ENCODE results near the gene DFFA. TPM values are rescaled to one million over a fixed set of nuclear protein-coding genes. Genes with fewer than 3 reads are reported as not detected.

Gene DFFA
- 10 to 100 TPM; 76.7 to 81.8 TPM for total RNA-seq

- H3K36me3 Mint-ChIP-seq (ENCODE audit: low read depth), result peaks cover 21% of the 10 kb centered on the region
- intact Hi-C loops (cut with micrococcal nuclease), result no loop called here
- DNase-seq, result peak; percentile 98
- no peaks in the 10 kb centered on the region for H3K27me3 Mint-ChIP-seq
- ATAC-seq, result peak; percentile 78
- peak within 1 kb of the TSS; percentile 96 for H3K27ac Mint-ChIP-seq
- CTCF ChIA-PET, result interaction anchor here (0.6 to 1.3 kb wide), 4 partner anchors 21 to 36 kb away, joined by 3 to 4 read pairs (median 4); no protein-coding TSS in a partner anchor
- POLR2A ChIA-PET, result interaction anchor here (0.7 to 0.9 kb wide), 3 partner anchors 9 to 38 kb away, joined by 3 read pairs; no protein-coding TSS in a partner anchor
- H3K9me3 Mint-ChIP-seq, result no peaks in the 10 kb centered on the region
- H3K4me1 Mint-ChIP-seq (ENCODE audit: low read depth), result peaks cover 43% of the 10 kb centered on the region
- H3K4me3 Mint-ChIP-seq, result peak within 1 kb of the TSS; percentile 97
- TF ChIP-seq, protein P1, sequence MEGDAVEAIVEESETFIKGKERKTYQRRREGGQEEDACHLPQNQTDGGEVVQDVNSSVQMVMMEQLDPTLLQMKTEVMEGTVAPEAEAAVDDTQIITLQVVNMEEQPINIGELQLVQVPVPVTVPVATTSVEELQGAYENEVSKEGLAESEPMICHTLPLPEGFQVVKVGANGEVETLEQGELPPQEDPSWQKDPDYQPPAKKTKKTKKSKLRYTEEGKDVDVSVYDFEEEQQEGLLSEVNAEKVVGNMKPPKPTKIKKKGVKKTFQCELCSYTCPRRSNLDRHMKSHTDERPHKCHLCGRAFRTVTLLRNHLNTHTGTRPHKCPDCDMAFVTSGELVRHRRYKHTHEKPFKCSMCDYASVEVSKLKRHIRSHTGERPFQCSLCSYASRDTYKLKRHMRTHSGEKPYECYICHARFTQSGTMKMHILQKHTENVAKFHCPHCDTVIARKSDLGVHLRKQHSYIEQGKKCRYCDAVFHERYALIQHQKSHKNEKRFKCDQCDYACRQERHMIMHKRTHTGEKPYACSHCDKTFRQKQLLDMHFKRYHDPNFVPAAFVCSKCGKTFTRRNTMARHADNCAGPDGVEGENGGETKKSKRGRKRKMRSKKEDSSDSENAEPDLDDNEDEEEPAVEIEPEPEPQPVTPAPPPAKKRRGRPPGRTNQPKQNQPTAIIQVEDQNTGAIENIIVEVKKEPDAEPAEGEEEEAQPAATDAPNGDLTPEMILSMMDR (IDR thresholded peaks at IDR 0.05), result no peak
Observed at GRCh38 chr1:10472220-10473144, at the start of gene DFFA. Gene DFFA, minus strand, starts transcription at chr1:10472529. Its CDS starts 71 bp downstream, at chr1:10472458.

GRCh38 chr1:10521537-10522157 is 49.3 kb upstream of the DFFA start:
- H3K27ac Mint-ChIP-seq, result peak overlapping the region; percentile 52
- TF ChIP-seq, protein P1 (IDR thresholded peaks at IDR 0.05), result no peak
- ChIA-PET POLR2A (interaction anchor here (1.9 kb wide), 1 partner anchor 10 kb away, joined by 9 read pairs; no protein-coding TSS in a partner anchor), CTCF (interaction anchor here (1.2 to 2.4 kb wide), 3 partner anchors 9 to 15 kb away, joined by 4 to 8 read pairs (median 4); no protein-coding TSS in a partner anchor)
- H3K27me3 Mint-ChIP-seq, result no peaks in the 10 kb centered on the region
- H3K4me3 Mint-ChIP-seq, result no peak overlapping the region
- peaks cover 4% of the 10 kb centered on the region for H3K36me3 Mint-ChIP-seq (ENCODE audit: low read depth)
- intact Hi-C loops (cut with micrococcal nuclease), result no loop called here
- ATAC-seq (peak; percentile 38), DNase-seq (no peak)
- H3K9me3 Mint-ChIP-seq, result no peaks in the 10 kb centered on the region
- H3K4me1 Mint-ChIP-seq (ENCODE audit: low read depth), result peaks cover 55% of the 10 kb centered on the region

DNA sequence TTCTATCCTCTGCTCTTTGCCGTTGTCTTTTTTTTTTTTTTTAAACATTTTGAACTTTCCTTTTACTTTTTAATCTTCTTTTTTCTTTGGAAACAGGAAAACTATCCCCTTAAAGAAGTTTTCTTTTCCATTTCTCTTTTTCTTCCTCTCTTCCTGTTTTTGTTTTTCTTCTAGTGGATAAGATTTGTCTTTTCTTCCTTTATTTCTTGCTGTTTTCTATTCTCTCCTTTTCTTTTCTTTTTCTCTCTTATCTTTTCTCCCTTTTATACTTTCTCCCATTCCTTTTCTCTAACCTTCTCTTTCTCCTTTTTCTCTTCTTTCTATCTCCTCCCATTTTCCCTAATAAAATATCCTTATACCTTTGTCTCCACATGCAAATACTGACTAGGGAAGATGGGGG is 48.6 kb upstream of the DFFA start:
- H3K4me3 Mint-ChIP-seq, result no peak overlapping the region
- CTCF ChIA-PET, result interaction anchor here (1.2 to 1.6 kb wide), 4 partner anchors 10 to 176 kb away, joined by 4 read pairs; no protein-coding TSS in a partner anchor
- POLR2A ChIA-PET, result interaction anchor here (1.9 kb wide), 1 partner anchor 10 kb away, joined by 9 read pairs; no protein-coding TSS in a partner anchor
- H3K36me3 Mint-ChIP-seq (ENCODE audit: low read depth), result peaks cover 4% of the 10 kb centered on the region
- TF ChIP-seq, protein P1 (IDR thresholded peaks at IDR 0.05), result peak; percentile 58
- H3K27ac Mint-ChIP-seq, result peak overlapping the region; percentile 52
- DNase-seq (no peak), ATAC-seq (no peak)
- no peaks in the 10 kb centered on the region for H3K27me3 Mint-ChIP-seq
- peaks cover 60% of the 10 kb centered on the region for H3K4me1 Mint-ChIP-seq (ENCODE audit: low read depth)
- no peaks in the 10 kb centered on the region for H3K9me3 Mint-ChIP-seq
- intact Hi-C loops (cut with micrococcal nuclease), result no loop called here

DNA sequence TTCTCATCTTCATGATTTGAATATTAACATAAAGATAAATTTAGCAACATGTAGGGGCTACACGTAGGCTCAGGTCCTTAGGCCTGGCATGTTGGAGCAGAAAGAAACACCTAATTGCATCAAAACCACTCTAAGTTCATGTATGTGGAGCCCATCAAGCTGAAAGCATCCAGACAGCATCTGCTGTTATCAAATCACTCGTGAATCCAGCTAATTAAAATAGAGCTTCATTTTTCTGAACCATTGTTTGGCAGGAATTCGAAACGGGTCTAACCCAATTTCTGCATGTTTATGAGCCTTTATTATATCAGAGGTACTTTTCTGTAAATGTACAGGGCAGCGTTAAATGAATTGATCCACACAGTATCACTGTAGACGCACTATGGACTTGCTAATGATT is 48.2 kb upstream of the DFFA start:
- no peak for DNase-seq
- Mint-ChIP-seq H3K4me3 (no peak overlapping the region), H3K4me1 (ENCODE audit: low read depth) (peaks cover 65% of the 10 kb centered on the region), H3K36me3 (ENCODE audit: low read depth) (peaks cover 4% of the 10 kb centered on the region), H3K27ac (no peak overlapping the region), H3K9me3 (no peaks in the 10 kb centered on the region), H3K27me3 (no peaks in the 10 kb centered on the region)
- intact Hi-C loops (cut with micrococcal nuclease), result no loop called here
- ChIA-PET CTCF (interaction anchor here (1.3 to 2.1 kb wide), 5 partner anchors 10 to 176 kb away, joined by 4 to 11 read pairs (median 4); no protein-coding TSS in a partner anchor), POLR2A (interaction anchor here (0.5 to 1.9 kb wide), 3 partner anchors 8 to 494 kb away, joined by 4 to 9 read pairs (median 5); no protein-coding TSS in a partner anchor)
- no peak for ATAC-seq
- TF ChIP-seq, protein P1 (IDR thresholded peaks at IDR 0.05), result no peak

Data from activated CD8-positive, alpha-beta T cell treated with anti-CD3 and anti-CD28 coated beads for 36 hours (primary cell).